GM19372 (cell line): Measurements from ENCODE around the gene UBE2G1.

ENCODE experiments used
- ATAC-seq: cut with Tn5 transposase; IDR thresholded peaks from one replicate; pipeline ENCODE4 v1.9.1; 2021; ENCODE audit warnings: mild to moderate bottlenecking, low read depth, moderate library complexity; ENCODE audit not compliant: unreplicated experiment

UBE2G1 gene

GRCh38 chr17:4309897-4310296 is 56.6 kb downstream of the UBE2G1 start:
- no peak for ATAC-seq

- ATAC-seq: no peak
Observed at GRCh38 chr17:4307179-4307930, 59.1 kb downstream of the UBE2G1 start.

GRCh38 chr17:4305224-4305623 is 61.3 kb downstream of the UBE2G1 start:
- ATAC-seq: no peak

- ATAC-seq: no peak
Observed at GRCh38 chr17:4304417-4305027, 62.0 kb downstream of the UBE2G1 start.

GRCh38 chr17:4301066-4301465 is 65.4 kb downstream of the UBE2G1 start:
- no peak for ATAC-seq

GRCh38 chr17:4297351-4297750 is 69.1 kb downstream of the UBE2G1 start:
- ATAC-seq: no peak

GRCh38 chr17:4295686-4296085 is 70.8 kb downstream of the UBE2G1 start:
- ATAC-seq: no peak

GRCh38 chr17:4293572-4293971 is 72.9 kb downstream of the UBE2G1 start:
- no peak for ATAC-seq

- no peak for ATAC-seq
Observed at GRCh38 chr17:4287710-4288109, 78.8 kb downstream of the UBE2G1 start.

GRCh38 chr17:4276514-4276913 is 90.0 kb downstream of the UBE2G1 start:
- no peak for ATAC-seq

- no peak for ATAC-seq
Observed at GRCh38 chr17:4272972-4273368, 93.5 kb downstream of the UBE2G1 start.

GRCh38 chr17:4272213-4272971 is 94.1 kb downstream of the UBE2G1 start:
- ATAC-seq: no peak

GRCh38 chr17:4270736-4271135 is 95.7 kb downstream of the UBE2G1 start:
- ATAC-seq: no peak

- ATAC-seq: no peak
Observed at GRCh38 chr17:4269915-4270314, 96.6 kb downstream of the UBE2G1 start.

GRCh38 chr17:4267402-4267801 is 99.1 kb downstream of the UBE2G1 start:
- ATAC-seq: no peak

GRCh38 chr17:4266550-4266949 is 99.9 kb downstream of the UBE2G1 start:
- ATAC-seq: no peak

- ATAC-seq: peak; percentile 83
Observed at GRCh38 chr17:4263282-4264215, 102.9 kb downstream of the UBE2G1 start, which contains the start of gene ANKFY1. Gene ANKFY1, minus strand, starts transcription at chr17:4263979. Its CDS starts 38 bp downstream, at chr17:4263941.

- no peak for ATAC-seq
Observed at GRCh38 chr17:4262703-4263102, 103.8 kb downstream of the UBE2G1 start.

GRCh38 chr17:4261452-4261851 is 105.0 kb downstream of the UBE2G1 start:
- no peak for ATAC-seq

- no peak for ATAC-seq
Observed at GRCh38 chr17:4258867-4259266, 107.6 kb downstream of the UBE2G1 start.
